ENCODE data around the gene BCL2L15. TPM values are rescaled to one million over a fixed set of nuclear protein-coding genes. Genes with fewer than 3 reads are reported as not detected.

The BCL2L15 gene
- total RNA-seq, 1 experiment from 2014 or later: 0.17 TPM

DNA sequence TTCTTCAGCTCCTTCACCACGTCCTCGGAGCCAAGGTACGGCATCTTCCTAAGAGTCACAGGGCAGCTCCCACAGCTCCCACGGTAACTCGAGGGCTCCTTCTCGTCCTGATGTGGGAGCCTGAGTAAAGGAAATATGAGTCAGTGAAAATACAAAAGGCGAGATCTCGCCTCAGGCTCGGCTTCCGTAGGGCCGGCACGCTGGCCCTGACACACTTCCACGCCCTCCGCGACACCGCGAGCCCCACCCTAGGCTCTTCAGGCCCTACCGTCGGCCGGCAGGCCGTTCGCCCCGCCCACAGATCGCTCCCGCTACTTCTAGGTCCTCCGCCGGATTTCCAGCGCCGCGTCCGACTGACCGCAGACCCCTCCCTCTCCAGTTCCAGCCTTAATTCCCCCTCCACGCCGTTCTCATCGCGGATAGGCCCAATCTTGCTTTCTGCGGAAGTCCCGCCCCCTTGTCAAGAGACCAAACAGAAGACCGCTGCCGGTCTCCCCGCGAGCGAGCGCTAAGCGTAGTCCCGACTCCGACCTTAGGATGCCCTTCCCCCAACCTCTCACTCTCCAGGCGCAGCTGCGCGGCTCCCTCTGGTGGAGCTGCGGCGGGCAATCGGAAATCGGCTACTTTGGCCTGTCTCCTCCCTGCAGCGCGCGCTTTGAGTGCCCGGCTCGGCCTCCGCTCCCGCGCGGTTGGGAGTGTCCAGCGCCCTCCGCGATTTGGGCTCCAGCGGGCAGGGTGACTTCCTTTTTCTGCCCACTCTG is 17.5 kb upstream of the BCL2L15 start, which contains the start of the genes AP4B1 and DCLRE1B (continued):
- TF ChIP-seq, protein P1, sequence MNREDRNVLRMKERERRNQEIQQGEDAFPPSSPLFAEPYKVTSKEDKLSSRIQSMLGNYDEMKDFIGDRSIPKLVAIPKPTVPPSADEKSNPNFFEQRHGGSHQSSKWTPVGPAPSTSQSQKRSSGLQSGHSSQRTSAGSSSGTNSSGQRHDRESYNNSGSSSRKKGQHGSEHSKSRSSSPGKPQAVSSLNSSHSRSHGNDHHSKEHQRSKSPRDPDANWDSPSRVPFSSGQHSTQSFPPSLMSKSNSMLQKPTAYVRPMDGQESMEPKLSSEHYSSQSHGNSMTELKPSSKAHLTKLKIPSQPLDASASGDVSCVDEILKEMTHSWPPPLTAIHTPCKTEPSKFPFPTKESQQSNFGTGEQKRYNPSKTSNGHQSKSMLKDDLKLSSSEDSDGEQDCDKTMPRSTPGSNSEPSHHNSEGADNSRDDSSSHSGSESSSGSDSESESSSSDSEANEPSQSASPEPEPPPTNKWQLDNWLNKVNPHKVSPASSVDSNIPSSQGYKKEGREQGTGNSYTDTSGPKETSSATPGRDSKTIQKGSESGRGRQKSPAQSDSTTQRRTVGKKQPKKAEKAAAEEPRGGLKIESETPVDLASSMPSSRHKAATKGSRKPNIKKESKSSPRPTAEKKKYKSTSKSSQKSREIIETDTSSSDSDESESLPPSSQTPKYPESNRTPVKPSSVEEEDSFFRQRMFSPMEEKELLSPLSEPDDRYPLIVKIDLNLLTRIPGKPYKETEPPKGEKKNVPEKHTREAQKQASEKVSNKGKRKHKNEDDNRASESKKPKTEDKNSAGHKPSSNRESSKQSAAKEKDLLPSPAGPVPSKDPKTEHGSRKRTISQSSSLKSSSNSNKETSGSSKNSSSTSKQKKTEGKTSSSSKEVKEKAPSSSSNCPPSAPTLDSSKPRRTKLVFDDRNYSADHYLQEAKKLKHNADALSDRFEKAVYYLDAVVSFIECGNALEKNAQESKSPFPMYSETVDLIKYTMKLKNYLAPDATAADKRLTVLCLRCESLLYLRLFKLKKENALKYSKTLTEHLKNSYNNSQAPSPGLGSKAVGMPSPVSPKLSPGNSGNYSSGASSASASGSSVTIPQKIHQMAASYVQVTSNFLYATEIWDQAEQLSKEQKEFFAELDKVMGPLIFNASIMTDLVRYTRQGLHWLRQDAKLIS (CRISPR knock-in tag; IDR thresholded peaks at IDR 0.05; ENCODE audit: borderline replicate concordance): no peak
- TF ChIP-seq TP53 (CRISPR knock-in tag; IDR thresholded peaks at IDR 0.05): no peak
- peak; percentile 88; the same call in 1 of the 2 replicates for TF ChIP-seq ZBTB43 (CRISPR knock-in tag; IDR thresholded peaks at IDR 0.05)
- TF ChIP-seq CTCF (IDR thresholded peaks at IDR 0.05): no peak
- TF ChIP-seq, protein P2, sequence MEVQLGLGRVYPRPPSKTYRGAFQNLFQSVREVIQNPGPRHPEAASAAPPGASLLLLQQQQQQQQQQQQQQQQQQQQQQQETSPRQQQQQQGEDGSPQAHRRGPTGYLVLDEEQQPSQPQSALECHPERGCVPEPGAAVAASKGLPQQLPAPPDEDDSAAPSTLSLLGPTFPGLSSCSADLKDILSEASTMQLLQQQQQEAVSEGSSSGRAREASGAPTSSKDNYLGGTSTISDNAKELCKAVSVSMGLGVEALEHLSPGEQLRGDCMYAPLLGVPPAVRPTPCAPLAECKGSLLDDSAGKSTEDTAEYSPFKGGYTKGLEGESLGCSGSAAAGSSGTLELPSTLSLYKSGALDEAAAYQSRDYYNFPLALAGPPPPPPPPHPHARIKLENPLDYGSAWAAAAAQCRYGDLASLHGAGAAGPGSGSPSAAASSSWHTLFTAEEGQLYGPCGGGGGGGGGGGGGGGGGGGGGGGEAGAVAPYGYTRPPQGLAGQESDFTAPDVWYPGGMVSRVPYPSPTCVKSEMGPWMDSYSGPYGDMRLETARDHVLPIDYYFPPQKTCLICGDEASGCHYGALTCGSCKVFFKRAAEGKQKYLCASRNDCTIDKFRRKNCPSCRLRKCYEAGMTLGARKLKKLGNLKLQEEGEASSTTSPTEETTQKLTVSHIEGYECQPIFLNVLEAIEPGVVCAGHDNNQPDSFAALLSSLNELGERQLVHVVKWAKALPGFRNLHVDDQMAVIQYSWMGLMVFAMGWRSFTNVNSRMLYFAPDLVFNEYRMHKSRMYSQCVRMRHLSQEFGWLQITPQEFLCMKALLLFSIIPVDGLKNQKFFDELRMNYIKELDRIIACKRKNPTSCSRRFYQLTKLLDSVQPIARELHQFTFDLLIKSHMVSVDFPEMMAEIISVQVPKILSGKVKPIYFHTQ (CRISPR knock-in tag; IDR thresholded peaks at IDR 0.05): no peak
- TF ChIP-seq ESRRA (CRISPR knock-in tag; IDR thresholded peaks at IDR 0.05; ENCODE audit: borderline replicate concordance): 0 out of 2 replicates have a peak, but pooled peaks have one; percentile 55
- TF ChIP-seq MXD4 (CRISPR knock-in tag; IDR thresholded peaks at IDR 0.05; ENCODE audit: borderline replicate concordance): no peak
- no peak for TF ChIP-seq ZNF121 (CRISPR knock-in tag; IDR thresholded peaks at IDR 0.05)
- peak; percentile 50; the same call in 1 of the 2 replicates for TF ChIP-seq ZNF232 (CRISPR knock-in tag; IDR thresholded peaks at IDR 0.05)
- no peak for TF ChIP-seq JUN (CRISPR knock-in tag; IDR thresholded peaks at IDR 0.05)
- TF ChIP-seq, protein P3, sequence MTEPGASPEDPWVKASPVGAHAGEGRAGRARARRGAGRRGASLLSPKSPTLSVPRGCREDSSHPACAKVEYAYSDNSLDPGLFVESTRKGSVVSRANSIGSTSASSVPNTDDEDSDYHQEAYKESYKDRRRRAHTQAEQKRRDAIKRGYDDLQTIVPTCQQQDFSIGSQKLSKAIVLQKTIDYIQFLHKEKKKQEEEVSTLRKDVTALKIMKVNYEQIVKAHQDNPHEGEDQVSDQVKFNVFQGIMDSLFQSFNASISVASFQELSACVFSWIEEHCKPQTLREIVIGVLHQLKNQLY (CRISPR knock-in tag; IDR thresholded peaks at IDR 0.05): no peak
- TF ChIP-seq MYBL2 (CRISPR knock-in tag; IDR thresholded peaks at IDR 0.05): peak; percentile 84; the same call in 1 of the 2 replicates
- TF ChIP-seq, protein P4, sequence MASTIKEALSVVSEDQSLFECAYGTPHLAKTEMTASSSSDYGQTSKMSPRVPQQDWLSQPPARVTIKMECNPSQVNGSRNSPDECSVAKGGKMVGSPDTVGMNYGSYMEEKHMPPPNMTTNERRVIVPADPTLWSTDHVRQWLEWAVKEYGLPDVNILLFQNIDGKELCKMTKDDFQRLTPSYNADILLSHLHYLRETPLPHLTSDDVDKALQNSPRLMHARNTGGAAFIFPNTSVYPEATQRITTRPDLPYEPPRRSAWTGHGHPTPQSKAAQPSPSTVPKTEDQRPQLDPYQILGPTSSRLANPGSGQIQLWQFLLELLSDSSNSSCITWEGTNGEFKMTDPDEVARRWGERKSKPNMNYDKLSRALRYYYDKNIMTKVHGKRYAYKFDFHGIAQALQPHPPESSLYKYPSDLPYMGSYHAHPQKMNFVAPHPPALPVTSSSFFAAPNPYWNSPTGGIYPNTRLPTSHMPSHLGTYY (CRISPR knock-in tag; IDR thresholded peaks at IDR 0.05): no peak
- peak; percentile 68; the same call in 1 of the 2 replicates for TF ChIP-seq FOXP4 (CRISPR knock-in tag; IDR thresholded peaks at IDR 0.05)
- peak; percentile 76 for TF ChIP-seq MAX (CRISPR knock-in tag; IDR thresholded peaks at IDR 0.05)
- no peak for TF ChIP-seq ZNF263 (CRISPR knock-in tag; IDR thresholded peaks at IDR 0.05; ENCODE audit: low read depth)
- TF ChIP-seq ARID4B (CRISPR knock-in tag; IDR thresholded peaks at IDR 0.05; ENCODE audit: borderline replicate concordance): peak; percentile 90; the same call in 1 of the 2 replicates
- no peak for TF ChIP-seq PRRX2 (CRISPR knock-in tag; IDR thresholded peaks at IDR 0.05)

Data from WTC11 (cell line).